ENCODE measurements around the gene CYB561D1.
A peak's percentile ranks its signal among the peaks of the same experiment; 100 is the strongest.

DNA sequence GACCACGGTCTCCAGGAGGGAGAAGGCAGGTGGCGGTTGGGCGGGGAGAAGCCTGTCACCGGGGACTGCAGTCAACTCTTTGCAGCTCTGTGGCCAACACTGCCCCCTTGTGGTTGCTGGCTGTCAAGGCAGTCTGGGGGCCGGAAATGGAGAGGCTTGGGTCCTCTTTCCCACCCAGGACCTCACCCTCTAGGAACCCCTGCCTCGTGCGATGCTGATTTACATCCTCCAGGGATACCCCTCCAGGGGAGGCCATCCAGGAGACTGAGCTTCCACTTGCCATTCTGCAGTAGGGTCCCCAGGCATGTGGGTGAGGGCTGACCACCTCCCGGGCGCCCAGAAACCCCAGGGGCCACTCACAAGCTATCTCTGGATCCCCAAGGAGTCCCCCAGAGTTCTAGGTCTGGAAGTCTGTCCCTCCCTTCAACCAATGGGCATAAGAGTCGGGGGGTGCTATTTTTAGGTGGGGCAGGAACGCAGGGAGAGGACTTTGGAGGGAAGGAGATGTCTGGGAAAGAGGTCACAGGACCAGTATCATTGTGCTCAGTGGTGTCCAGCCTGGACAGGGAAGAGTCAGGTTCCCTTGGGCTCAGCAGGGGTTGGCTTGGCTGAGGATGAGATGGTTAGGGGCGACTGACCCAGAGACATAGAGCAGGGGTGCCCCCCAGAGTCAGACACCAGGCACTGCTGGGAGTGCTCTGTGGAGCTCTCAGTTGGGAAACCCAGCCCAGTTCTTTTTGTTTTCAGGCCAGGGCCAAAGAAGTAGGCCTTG is 38.7 kb downstream of the CYB561D1 start:
- TF ChIP-seq, protein P1, sequence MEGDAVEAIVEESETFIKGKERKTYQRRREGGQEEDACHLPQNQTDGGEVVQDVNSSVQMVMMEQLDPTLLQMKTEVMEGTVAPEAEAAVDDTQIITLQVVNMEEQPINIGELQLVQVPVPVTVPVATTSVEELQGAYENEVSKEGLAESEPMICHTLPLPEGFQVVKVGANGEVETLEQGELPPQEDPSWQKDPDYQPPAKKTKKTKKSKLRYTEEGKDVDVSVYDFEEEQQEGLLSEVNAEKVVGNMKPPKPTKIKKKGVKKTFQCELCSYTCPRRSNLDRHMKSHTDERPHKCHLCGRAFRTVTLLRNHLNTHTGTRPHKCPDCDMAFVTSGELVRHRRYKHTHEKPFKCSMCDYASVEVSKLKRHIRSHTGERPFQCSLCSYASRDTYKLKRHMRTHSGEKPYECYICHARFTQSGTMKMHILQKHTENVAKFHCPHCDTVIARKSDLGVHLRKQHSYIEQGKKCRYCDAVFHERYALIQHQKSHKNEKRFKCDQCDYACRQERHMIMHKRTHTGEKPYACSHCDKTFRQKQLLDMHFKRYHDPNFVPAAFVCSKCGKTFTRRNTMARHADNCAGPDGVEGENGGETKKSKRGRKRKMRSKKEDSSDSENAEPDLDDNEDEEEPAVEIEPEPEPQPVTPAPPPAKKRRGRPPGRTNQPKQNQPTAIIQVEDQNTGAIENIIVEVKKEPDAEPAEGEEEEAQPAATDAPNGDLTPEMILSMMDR (conservative IDR thresholded peaks at IDR 0.05 in 1 of 2, IDR thresholded peaks at IDR 0.05 in 1 of 2; ENCODE audit: low read depth in 1 of 2, low read length in 2 of 2) = peak; percentile 90 to 95
- no peak for TF ChIP-seq EZH2 (IDR thresholded peaks at IDR 0.05; ENCODE audit: low read length, missing control alignments)
